Measurements from ENCODE around the gene RNF207. TPM values are rescaled to one million over a fixed set of nuclear protein-coding genes. Genes with fewer than 3 reads are reported as not detected.

RNF207 gene
- total RNA-seq, 4 donors from 2014 or later = 32.9 to 63.5 (median 47.0) TPM

DNA sequence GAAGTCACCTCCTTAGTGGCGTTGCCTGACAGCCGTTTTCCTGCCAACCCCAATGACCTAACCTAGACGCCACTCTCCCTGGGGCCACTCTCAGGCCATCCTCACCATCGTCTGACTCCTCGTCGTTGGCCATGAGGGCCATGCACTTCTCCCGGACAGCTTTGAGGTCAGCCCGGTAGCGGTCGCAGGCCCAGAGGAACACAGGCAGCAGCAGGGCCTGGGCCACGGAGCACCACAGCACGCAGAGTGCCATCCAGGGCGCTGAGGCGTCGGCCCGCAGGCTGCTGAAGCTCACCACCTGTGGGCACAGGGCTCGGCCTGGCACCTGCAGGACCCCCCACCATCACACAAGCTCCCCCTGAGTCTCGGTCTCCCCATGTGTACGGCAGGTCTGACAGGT is 45.3 kb downstream of the RNF207 start:
- no peaks in the 10 kb centered on the region for H3K9me3 ChIP-seq
- no peak for DNase-seq
- 69 to 80% methylated on average over 12 to 13 of the region's 19 CpGs for WGBS, 2 donors
- intact Hi-C loops (cut with DNase I) = no loop called here
- H3K4me1 ChIP-seq = peaks cover 0 to 8% of the 10 kb centered on the region in 2 donors
- no peak overlapping the region for H3K27ac ChIP-seq
- TF ChIP-seq, protein P1, sequence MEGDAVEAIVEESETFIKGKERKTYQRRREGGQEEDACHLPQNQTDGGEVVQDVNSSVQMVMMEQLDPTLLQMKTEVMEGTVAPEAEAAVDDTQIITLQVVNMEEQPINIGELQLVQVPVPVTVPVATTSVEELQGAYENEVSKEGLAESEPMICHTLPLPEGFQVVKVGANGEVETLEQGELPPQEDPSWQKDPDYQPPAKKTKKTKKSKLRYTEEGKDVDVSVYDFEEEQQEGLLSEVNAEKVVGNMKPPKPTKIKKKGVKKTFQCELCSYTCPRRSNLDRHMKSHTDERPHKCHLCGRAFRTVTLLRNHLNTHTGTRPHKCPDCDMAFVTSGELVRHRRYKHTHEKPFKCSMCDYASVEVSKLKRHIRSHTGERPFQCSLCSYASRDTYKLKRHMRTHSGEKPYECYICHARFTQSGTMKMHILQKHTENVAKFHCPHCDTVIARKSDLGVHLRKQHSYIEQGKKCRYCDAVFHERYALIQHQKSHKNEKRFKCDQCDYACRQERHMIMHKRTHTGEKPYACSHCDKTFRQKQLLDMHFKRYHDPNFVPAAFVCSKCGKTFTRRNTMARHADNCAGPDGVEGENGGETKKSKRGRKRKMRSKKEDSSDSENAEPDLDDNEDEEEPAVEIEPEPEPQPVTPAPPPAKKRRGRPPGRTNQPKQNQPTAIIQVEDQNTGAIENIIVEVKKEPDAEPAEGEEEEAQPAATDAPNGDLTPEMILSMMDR (IDR thresholded peaks at IDR 0.05) = no peak
- no peak for TF ChIP-seq POLR2A (IDR thresholded peaks at IDR 0.05)
- H3K4me3 ChIP-seq (replicated peaks in 1 of 3) = no peak overlapping the region
- H3K27me3 ChIP-seq = peaks cover 8% of the 10 kb centered on the region
- H3K36me3 ChIP-seq = no peaks in the 10 kb centered on the region

DNA sequence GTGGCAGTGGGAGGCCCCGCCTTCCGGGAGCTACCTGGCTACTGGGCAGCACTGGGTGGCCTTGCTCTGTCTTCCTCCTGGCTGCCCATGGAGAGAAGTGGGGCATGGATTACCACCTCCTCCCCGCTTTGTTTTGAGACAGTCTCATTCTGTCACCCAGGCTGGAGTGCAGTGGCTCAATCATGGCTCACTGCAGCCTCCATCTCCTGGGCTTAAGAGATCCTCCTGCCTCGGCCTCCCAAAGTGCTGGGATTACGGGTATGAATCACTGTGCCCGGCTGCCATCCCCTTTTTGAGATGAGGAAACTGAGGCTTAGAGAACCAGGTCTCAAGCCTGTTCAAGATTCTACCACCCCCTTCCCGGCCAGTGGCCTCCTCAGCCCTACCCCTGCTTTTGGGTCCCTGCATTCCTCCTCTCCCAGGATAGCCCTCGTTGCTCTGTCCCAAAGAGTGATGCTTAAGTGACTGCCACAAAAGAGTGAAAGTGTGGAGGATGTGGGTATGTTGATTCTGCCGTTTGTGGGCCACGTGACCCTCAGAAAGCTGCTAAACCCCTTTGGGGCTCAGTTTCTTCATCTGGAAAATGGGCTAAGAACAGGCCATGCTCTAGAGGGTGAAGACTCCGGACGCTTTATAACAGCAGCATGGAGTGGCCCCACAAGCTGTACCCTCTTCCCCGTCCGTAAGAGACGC is 45.9 kb downstream of the RNF207 start:
- TF ChIP-seq, protein P1 (IDR thresholded peaks at IDR 0.05) = no peak
- no peaks in the 10 kb centered on the region for H3K36me3 ChIP-seq
- DNase-seq = no peak
- H3K4me3 ChIP-seq (replicated peaks in 1 of 3) = no peak overlapping the region
- no peaks in the 10 kb centered on the region for H3K9me3 ChIP-seq
- peaks cover 8% of the 10 kb centered on the region for H3K27me3 ChIP-seq
- peaks cover 0 to 5% of the 10 kb centered on the region in 2 donors for H3K4me1 ChIP-seq
- intact Hi-C loops (cut with DNase I) = no loop called here
- no peak overlapping the region for H3K27ac ChIP-seq
- 77 to 80% methylated on average over 11 of the region's 15 CpGs for WGBS, 2 donors

DNA sequence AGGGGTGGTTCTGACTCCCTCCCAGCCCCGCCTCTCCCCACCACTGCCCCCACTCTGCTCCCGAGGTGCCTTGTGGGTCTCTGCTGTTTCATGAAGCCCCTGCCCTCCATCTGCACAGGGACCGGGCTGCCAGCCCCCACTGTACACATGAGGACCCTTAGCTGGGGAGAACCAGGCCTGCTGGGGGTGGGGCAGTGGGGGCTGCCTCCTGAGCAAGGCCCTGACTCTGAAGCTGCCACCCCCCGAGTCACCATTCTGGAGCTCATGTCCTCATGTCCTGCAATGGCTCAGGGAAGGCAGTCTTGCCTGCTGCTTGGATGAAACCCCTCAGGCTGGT is 46.4 kb downstream of the RNF207 start:
- WGBS, 2 donors = 85 to 88% methylated on average over 3 to 4 of the region's 4 CpGs
- TF ChIP-seq, protein P1 (IDR thresholded peaks at IDR 0.05) = no peak
- no peak for TF ChIP-seq POLR2A (IDR thresholded peaks at IDR 0.05)
- intact Hi-C loops (cut with DNase I) = no loop called here

DNA sequence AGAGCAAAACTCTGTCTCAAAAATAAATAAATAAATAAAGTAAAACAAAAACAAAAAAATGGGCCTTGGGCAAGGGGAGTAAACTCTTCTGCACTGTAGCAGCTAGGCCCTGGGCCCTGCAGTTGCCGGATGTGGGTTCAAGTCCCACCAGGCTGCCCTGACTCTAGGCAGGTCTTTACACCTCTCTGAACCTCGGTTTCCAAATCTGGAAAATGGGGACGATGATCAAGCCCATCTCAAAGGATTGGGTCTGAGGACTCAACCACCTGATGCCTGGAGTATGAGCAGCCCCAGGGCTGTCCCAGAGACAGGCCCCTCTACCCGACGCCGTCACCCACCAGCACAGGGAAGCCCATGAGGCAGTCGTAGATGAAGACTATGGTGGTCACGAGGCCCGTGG is 47.5 kb downstream of the RNF207 start:
- peaks cover 0 to 5% of the 10 kb centered on the region in 2 donors for H3K4me1 ChIP-seq
- TF ChIP-seq, protein P1 (IDR thresholded peaks at IDR 0.05) = no peak
- TF ChIP-seq POLR2A (IDR thresholded peaks at IDR 0.05) = no peak
- no peak overlapping the region for H3K4me3 ChIP-seq (replicated peaks in 1 of 3)
- no peaks in the 10 kb centered on the region for H3K27me3 ChIP-seq
- no peak for DNase-seq
- H3K27ac ChIP-seq = no peak overlapping the region
- intact Hi-C loops (cut with DNase I) = no loop called here
- 90 to 91% methylated on average over 8 to 9 of the region's 9 CpGs for WGBS, 2 donors
- H3K36me3 ChIP-seq = no peaks in the 10 kb centered on the region
- no peaks in the 10 kb centered on the region for H3K9me3 ChIP-seq

More for the DNA sequence above, 46.4 kb downstream of the RNF207 start:
- no peak overlapping the region for H3K27ac ChIP-seq
- H3K4me3 ChIP-seq (replicated peaks in 1 of 3) = no peak overlapping the region
- H3K27me3 ChIP-seq = peaks cover 3% of the 10 kb centered on the region
- H3K9me3 ChIP-seq = no peaks in the 10 kb centered on the region
- DNase-seq = no peak
- peaks cover 0 to 5% of the 10 kb centered on the region in 2 donors for H3K4me1 ChIP-seq
- H3K36me3 ChIP-seq = no peaks in the 10 kb centered on the region

DNA sequence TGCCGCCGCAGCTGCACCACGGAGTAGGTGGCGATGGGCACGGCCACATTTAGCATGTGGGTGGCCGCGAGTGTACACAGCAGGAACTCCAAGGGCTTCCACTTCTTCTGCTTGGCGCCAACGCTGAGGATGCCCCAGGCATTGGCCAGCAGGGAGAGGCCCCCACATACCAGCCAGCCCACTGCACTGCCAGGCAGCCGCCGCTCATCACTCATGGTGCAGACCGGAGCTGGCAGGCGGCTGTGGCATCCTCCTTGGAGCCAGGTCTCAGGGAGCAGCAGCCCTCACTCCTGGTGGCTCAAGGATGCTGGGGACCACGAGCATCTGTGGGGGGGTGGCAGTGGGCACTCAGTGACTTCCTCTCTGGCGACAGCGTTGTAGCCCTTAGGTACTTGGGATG is 48.8 kb downstream of the RNF207 start:
- intact Hi-C loops (cut with DNase I) = no loop called here
- no peak for DNase-seq
- Histone ChIP-seq H3K4me1 (peaks cover 3% of the 10 kb centered on the region in 2 donors), H3K27me3 (no peaks in the 10 kb centered on the region), H3K9me3 (no peaks in the 10 kb centered on the region), H3K36me3 (no peaks in the 10 kb centered on the region), H3K27ac (no peak overlapping the region), H3K4me3 (replicated peaks in 1 of 3) (no peak overlapping the region)
- no peak for TF ChIP-seq POLR2A (IDR thresholded peaks at IDR 0.05)
- TF ChIP-seq, protein P1 (IDR thresholded peaks at IDR 0.05) = no peak
- 90% methylated on average over 14 to 16 of the region's 16 CpGs for WGBS, 2 donors

All from thyroid gland (tissue), 4 donors.